ENCODE measurements around the gene NFATC3.

NFATC3 gene

GRCh38 chr16:68247932-68248331 lies 162.8 kb downstream of the NFATC3 start:
- H3K79me2 ChIP-seq (ENCODE audit: insufficient read depth, low read length), result no peaks in the 10 kb centered on the region

GRCh38 chr16:68249371-68249770 lies 164.2 kb downstream of the NFATC3 start:
- H4K20me1 ChIP-seq (ENCODE audit: insufficient read depth, low read length), result no peaks in the 10 kb centered on the region
- no peak for TF ChIP-seq CTCF (IDR thresholded peaks at IDR 0.05; ENCODE audit: low read length)
- no peak for TF ChIP-seq EZH2 (IDR thresholded peaks at IDR 0.05; ENCODE audit: borderline replicate concordance, low read length)
- no peaks in the 10 kb centered on the region for H3K9me3 ChIP-seq (ENCODE audit: low read length)
- no peaks in the 10 kb centered on the region for H3K27me3 ChIP-seq (ENCODE audit: insufficient read depth, low read length)
- peaks cover 28% of the 10 kb centered on the region for H3K36me3 ChIP-seq (ENCODE audit: insufficient read depth, low read length)
- H3K27ac ChIP-seq (ENCODE audit: low read depth, low read length, poor library complexity, severe bottlenecking), result peak overlapping the region; percentile 44
- no peaks in the 10 kb centered on the region for H3K79me2 ChIP-seq (ENCODE audit: insufficient read depth, low read length)
- peaks cover 60% of the 10 kb centered on the region for H3K4me1 ChIP-seq (ENCODE audit: insufficient read depth, low read length, severe bottlenecking)
- H3K9me2 ChIP-seq (ENCODE audit: low read depth, low read length), result no peaks in the 10 kb centered on the region
- no peak overlapping the region for H3K9ac ChIP-seq (ENCODE audit: low read length)
- no peaks in the 10 kb centered on the region; the same call in 1 of the 2 replicates for H3F3A ChIP-seq (ENCODE audit: insufficient read depth, low read length)
- no peak overlapping the region for H2AFZ ChIP-seq (ENCODE audit: low read length)
- H3K4me2 ChIP-seq (ENCODE audit: low read length), result no peak overlapping the region
- H3K4me3 ChIP-seq (ENCODE audit: low read depth, low read length, poor library complexity, severe bottlenecking), result no peak overlapping the region

More at GRCh38 chr16:68247932-68248331, 162.8 kb downstream of the NFATC3 start:
- peak overlapping the region; percentile 71 for H3K27ac ChIP-seq (ENCODE audit: low read depth, low read length, poor library complexity, severe bottlenecking)
- peaks cover 18% of the 10 kb centered on the region for H3K36me3 ChIP-seq (ENCODE audit: insufficient read depth, low read length)
- peak overlapping the region; percentile 88 for H3K4me3 ChIP-seq (ENCODE audit: low read depth, low read length, poor library complexity, severe bottlenecking)
- TF ChIP-seq CTCF (IDR thresholded peaks at IDR 0.05; ENCODE audit: low read length), result no peak
- no peak for TF ChIP-seq EZH2 (IDR thresholded peaks at IDR 0.05; ENCODE audit: borderline replicate concordance, low read length)
- no peaks in the 10 kb centered on the region for H3K9me3 ChIP-seq (ENCODE audit: low read length)
- H3F3A ChIP-seq (ENCODE audit: insufficient read depth, low read length), result no peaks in the 10 kb centered on the region; the same call in 1 of the 2 replicates
- H3K4me1 ChIP-seq (ENCODE audit: insufficient read depth, low read length, severe bottlenecking), result peaks cover 62% of the 10 kb centered on the region
- peak overlapping the region; percentile 26; the same call in 1 of the 2 replicates for H3K9ac ChIP-seq (ENCODE audit: low read length)
- no peaks in the 10 kb centered on the region for H3K9me2 ChIP-seq (ENCODE audit: low read depth, low read length)
- no peaks in the 10 kb centered on the region for H3K27me3 ChIP-seq (ENCODE audit: insufficient read depth, low read length)
- H2AFZ ChIP-seq (ENCODE audit: low read length), result no peak overlapping the region
- no peaks in the 10 kb centered on the region for H4K20me1 ChIP-seq (ENCODE audit: insufficient read depth, low read length)
- peak overlapping the region; percentile 91; the same call in 1 of the 2 replicates for H3K4me2 ChIP-seq (ENCODE audit: low read length)

GRCh38 chr16:68250951-68251350 lies 165.8 kb downstream of the NFATC3 start:
- H3K9me3 ChIP-seq (ENCODE audit: low read length), result no peaks in the 10 kb centered on the region
- H3K27me3 ChIP-seq (ENCODE audit: insufficient read depth, low read length), result no peaks in the 10 kb centered on the region
- H3K4me2 ChIP-seq (ENCODE audit: low read length), result peak overlapping the region; percentile 28; the same call in 1 of the 2 replicates
- H3K9me2 ChIP-seq (ENCODE audit: low read depth, low read length), result no peaks in the 10 kb centered on the region
- no peaks in the 10 kb centered on the region for H3K79me2 ChIP-seq (ENCODE audit: insufficient read depth, low read length)
- H3K27ac ChIP-seq (ENCODE audit: low read depth, low read length, poor library complexity, severe bottlenecking), result peak overlapping the region; percentile 98
- H3F3A ChIP-seq (ENCODE audit: insufficient read depth, low read length), result no peaks in the 10 kb centered on the region; the same call in 1 of the 2 replicates
- H4K20me1 ChIP-seq (ENCODE audit: insufficient read depth, low read length), result no peaks in the 10 kb centered on the region
- H3K9ac ChIP-seq (ENCODE audit: low read length), result peak overlapping the region; percentile 35; the same call in 1 of the 2 replicates
- peak overlapping the region; percentile 26 for H3K4me3 ChIP-seq (ENCODE audit: low read depth, low read length, poor library complexity, severe bottlenecking)
- no peak overlapping the region for H2AFZ ChIP-seq (ENCODE audit: low read length)
- TF ChIP-seq EZH2 (IDR thresholded peaks at IDR 0.05; ENCODE audit: borderline replicate concordance, low read length) (no peak), CTCF (IDR thresholded peaks at IDR 0.05; ENCODE audit: low read length) (no peak)
- peaks cover 43% of the 10 kb centered on the region for H3K36me3 ChIP-seq (ENCODE audit: insufficient read depth, low read length)
- H3K4me1 ChIP-seq (ENCODE audit: insufficient read depth, low read length, severe bottlenecking), result peaks cover 54% of the 10 kb centered on the region
